ENCODE data around the gene ANKRD11.
"Not testable (repeated sequence)": the region's sequence is repeated elsewhere in the genome, so short reads cannot be mapped to it uniquely, and the experiment has no call there.

Gene ANKRD11

DNA sequence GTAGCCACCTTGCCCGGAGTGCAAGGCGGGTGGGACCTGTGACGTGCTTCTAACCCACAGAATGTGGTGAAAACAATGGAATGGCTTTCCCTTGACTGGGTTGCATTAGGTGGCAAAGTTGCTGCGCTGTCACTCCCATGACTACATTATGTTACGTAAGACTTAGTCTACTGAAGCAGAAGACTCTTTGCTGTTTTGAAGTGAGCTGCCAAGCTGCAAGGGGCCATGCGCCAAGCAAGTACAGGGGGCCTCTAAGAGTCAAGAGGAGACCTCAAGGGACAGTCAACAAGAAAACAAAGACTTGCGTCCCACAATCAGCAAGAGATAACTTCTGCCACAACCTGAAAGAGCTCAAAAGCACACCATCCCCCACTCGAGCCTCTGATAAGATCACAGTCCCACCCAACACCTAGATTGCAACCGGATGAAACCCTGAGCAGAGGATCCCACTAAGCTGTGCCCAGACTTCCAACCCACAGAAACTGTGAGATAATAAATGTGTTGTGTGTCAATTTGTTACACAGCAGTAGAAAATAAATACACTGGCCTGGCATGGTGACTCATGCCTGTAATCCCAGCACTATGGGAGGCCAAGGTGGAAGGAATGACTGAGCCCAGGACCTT lies 16.5 kb downstream of the ANKRD11 start:
- H3K4me3 ChIP-seq (ENCODE audit: low read depth, low read length), result no peak overlapping the region
- TF ChIP-seq, protein P1, sequence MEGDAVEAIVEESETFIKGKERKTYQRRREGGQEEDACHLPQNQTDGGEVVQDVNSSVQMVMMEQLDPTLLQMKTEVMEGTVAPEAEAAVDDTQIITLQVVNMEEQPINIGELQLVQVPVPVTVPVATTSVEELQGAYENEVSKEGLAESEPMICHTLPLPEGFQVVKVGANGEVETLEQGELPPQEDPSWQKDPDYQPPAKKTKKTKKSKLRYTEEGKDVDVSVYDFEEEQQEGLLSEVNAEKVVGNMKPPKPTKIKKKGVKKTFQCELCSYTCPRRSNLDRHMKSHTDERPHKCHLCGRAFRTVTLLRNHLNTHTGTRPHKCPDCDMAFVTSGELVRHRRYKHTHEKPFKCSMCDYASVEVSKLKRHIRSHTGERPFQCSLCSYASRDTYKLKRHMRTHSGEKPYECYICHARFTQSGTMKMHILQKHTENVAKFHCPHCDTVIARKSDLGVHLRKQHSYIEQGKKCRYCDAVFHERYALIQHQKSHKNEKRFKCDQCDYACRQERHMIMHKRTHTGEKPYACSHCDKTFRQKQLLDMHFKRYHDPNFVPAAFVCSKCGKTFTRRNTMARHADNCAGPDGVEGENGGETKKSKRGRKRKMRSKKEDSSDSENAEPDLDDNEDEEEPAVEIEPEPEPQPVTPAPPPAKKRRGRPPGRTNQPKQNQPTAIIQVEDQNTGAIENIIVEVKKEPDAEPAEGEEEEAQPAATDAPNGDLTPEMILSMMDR (IDR thresholded peaks at IDR 0.05; ENCODE audit: insufficient read depth, low read depth, low read length, missing control alignments), result no peak
- DNase-seq (ENCODE audit: low read depth), result no peak

DNA sequence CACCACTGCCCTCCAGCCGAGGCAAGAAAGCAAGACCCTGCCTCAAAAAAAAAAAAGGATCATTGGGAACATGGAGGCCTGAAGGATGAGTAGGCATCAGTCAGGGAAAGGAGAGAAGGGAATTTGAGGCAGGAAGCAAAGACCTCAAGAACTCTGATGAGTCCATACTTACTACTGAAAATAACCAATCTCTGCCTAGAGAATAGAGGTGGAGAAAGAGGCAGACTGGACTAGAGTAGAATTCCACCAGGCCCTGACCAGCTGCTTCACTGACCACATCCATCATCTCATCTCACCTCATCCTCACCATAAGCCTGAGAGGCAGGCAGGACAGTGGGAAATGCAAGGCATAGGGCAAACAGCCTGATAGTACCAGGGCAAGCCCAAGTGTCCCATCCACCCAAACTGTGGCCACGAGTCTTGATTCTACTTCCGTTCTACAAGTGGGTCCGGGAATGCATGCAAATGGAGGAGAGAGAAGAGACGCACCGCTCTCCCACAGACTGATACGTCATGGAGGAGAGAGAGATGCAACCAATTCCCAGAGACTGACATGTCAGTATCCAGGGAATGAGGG lies 17.1 kb downstream of the ANKRD11 start:
- DNase-seq (ENCODE audit: low read depth), result no peak
- H3K4me3 ChIP-seq (ENCODE audit: low read depth, low read length), result no peak overlapping the region
- TF ChIP-seq, protein P1 (IDR thresholded peaks at IDR 0.05; ENCODE audit: insufficient read depth, low read depth, low read length, missing control alignments), result no peak

DNA sequence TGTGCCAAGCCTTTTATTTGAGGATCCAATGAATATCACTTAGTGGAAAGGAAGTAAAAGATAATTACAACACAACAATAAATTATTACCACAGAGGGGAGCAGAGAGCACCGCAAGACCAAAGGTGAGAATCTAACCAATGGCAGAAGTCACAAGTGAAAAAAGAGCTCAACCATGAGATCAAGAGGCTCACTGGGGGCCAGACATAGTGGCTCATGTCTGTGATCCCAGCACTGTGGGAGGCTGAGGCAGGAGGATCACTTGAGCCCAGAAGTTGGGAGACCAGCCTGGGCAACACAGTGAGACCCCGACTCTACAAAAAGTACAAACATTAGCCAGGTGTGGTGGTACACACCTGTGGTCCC lies 17.7 kb downstream of the ANKRD11 start:
- H3K4me3 ChIP-seq (ENCODE audit: low read depth, low read length), result no peak overlapping the region
- TF ChIP-seq, protein P1 (IDR thresholded peaks at IDR 0.05; ENCODE audit: insufficient read depth, low read depth, low read length, missing control alignments), result no peak
- DNase-seq (ENCODE audit: low read depth), result no peak

DNA sequence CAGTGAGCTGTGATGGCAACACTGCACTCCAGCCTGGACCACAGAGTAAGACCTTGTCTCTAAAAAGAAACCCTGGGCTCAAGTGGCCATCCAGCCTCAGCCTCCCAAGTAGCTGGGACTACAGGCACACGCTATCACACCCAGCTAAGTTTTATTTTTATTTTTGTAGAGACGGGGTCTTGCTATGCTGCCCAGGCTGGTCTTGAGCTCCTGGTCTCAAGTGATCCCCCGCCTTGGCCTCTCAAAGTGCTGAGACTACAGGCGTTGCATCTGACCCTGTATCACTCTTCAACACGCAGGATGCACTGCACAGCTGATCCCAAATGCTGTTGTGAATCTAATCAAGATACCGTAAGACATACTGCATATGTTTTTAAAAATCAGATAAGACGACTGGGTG lies 23.0 kb downstream of the ANKRD11 start:
- DNase-seq (ENCODE audit: low read depth), result no peak
- no peak overlapping the region for H3K4me3 ChIP-seq (ENCODE audit: low read depth, low read length)
- TF ChIP-seq, protein P1 (IDR thresholded peaks at IDR 0.05; ENCODE audit: insufficient read depth, low read depth, low read length, missing control alignments), result no peak

DNA sequence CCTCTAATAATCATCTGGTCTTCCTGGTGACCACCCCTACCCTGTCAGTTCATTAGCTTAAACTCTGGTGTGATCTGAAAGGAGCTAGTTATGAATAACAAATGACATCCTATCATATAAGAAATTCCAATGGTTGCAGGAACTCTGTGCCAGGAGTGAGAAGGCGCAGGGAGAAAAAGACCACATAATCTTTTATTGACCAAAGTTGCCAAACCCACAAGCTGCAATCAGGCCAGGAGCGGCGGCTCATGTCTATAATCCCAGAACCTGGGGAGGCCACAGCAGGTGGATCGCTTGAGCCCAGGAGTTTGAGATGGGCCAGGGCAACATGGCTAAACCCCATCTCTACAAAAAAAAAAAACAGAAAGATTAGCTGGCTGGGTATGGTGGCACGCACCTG lies 23.4 kb downstream of the ANKRD11 start:
- TF ChIP-seq, protein P1 (IDR thresholded peaks at IDR 0.05; ENCODE audit: insufficient read depth, low read depth, low read length, missing control alignments), result no peak
- H3K4me3 ChIP-seq (ENCODE audit: low read depth, low read length), result no peak overlapping the region
- DNase-seq (ENCODE audit: low read depth), result no peak

DNA sequence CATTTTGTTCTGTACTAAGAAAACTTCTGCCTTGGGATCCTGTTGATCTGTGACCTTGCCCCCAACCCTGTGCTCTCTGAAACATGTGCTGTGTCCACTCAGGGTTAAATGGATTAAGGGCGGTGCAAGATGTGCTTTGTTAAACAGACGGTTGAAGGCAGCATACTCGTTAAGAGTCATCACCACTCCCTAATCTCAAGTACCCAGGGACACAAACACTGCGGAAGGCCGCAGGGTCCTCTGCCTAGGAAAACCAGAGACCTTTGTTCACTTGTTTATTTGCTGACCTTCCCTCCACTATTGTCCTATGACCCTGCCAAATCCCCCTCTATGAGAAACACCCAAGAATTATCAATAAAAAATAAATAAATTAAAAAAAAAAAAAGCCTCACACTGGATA lies 27.0 kb downstream of the ANKRD11 start:
- DNase-seq (ENCODE audit: low read depth); H3K4me3 ChIP-seq (ENCODE audit: low read depth, low read length): not testable (repeated sequence)

DNA sequence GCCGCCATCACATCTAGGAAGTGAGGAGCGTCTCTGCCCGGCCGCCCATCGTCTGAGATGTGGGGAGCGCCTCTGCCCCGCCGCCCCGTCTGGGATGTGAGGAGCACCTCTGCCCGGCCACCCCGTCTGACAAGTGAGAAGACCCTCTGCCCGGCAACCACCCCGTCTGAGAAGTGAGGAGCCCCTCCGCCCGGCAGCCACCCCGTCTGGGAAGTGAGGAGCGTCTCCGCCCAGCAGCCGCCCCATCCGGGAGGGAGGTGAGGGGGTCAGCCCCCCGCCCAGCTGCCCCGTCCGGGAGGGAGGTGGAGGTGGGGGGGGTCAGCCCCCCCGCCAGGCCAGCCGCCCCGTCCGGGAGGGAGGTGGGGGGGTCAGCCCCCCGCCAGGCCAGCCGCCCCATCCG lies 27.7 kb downstream of the ANKRD11 start:
- not testable (repeated sequence) for DNase-seq (ENCODE audit: low read depth)

DNA sequence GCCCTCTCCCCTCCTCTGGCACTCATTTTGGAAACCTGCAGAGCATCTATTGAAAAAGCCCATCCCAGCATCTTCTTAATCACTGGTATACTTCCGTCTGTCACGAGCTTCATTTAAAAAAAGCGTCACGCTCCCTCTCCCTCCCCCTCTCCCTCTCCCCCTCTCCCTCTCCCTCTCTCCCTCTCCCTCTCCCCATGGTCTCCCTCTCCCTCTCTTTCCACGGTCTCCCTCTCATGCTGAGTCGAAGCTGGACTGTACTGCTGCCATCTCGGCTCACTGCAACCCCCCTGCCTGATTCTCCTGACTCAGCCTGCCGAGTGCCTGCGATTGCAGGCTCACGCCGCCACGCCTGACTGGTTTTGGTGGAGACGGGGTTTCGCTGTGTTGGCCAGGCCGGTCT lies 28.5 kb downstream of the ANKRD11 start:
- not testable (repeated sequence) for DNase-seq (ENCODE audit: low read depth); H3K4me3 ChIP-seq (ENCODE audit: low read depth, low read length)

More for the DNA sequence above, 27.7 kb downstream of the ANKRD11 start:
- not testable (repeated sequence) for H3K4me3 ChIP-seq (ENCODE audit: low read depth, low read length)
